ENCODE data around the gene G2E3.

- TF ChIP-seq CTCF (conservative IDR thresholded peaks at IDR 0.05; ENCODE audit: low read depth, low read length) = no peak
- no peak for TF ChIP-seq EZH2 (IDR thresholded peaks at IDR 0.05; ENCODE audit: borderline replicate concordance, low read depth, low read length, poor library complexity, severe bottlenecking)
Measured at GRCh38 chr14:30519961-30520360, 39.0 kb upstream of the G2E3 start.
